G401.6 (cell line): ENCODE data around the gene OR2AE1.
"Not testable (repeated sequence)": the region's sequence is repeated elsewhere in the genome, so short reads cannot be mapped to it uniquely, and the experiment has no call there.

ENCODE experiments used
- FAIRE-seq: peaks from 2 replicates; lab custom pipeline; 2012; peaks lifted over from hg19 to GRCh38; lab: Jason Lieb, UNC

OR2AE1 gene

DNA sequence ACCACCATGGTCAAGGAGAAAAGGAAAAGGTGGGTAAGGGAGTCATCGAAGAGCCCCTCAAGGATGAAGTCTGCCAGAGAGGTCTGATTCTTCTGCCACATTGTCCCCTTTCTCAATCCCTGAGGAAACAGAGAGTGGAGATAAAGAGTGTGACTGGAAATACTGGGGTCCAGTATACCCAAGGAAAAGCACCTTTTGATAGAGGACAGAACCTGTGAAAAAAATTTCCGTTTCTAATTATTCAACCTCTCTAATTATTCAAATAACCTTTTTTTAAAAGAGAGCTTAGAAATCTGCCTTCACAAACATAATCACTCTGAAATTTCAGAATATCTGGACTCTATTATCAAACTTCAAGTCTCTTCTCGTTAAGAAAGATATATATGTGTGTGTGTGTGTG is at the start of gene OR2AE1:
OR2AE1 (minus strand) TSS at position 101 of the 400 bp plus-strand sequence; CDS start at position 101, 0 bp downstream.
- FAIRE-seq: no peak

DNA sequence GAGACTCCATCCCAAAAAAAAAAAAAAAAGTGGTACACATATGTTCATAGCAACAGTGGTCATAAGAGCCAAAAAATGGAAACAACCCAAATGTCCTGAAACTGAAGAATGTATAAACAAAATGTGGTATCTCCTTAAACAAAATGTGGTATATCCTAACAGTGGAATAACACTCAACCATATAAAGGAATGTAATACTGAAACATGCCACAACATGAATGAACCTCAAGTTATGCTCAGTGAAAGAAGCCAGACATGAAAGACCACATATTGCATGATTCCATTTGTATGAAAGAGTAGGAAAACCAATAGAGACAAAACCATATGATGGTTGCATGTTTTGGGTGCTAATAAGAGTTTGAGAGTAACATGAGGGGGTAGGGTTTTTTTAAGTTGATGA is 49.5 kb upstream of the OR2AE1 start:
- FAIRE-seq: no peak

GRCh38 chr7:99923200-99923599 is 46.4 kb upstream of the OR2AE1 start:
- FAIRE-seq: no peak

DNA sequence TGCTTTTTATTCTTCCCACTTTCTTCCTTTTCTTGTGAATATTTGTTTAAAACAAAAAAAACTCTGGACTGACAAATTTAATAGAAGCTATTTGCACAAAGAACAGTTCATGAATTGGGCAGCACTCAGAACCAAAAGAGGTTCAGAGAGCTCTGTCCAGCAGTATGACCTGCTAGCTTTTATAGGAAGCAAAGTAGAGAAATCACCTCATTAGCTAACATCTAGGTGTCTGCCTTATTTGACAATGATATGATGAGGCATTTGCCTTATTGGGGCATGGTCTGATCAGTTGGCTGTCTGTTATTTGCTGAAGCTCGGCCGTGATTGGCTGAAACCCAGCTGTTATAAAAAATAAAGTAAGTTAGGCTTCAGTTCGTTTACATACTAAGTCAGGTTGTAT is 43.3 kb upstream of the OR2AE1 start:
- no peak for FAIRE-seq

- FAIRE-seq: no peak
Measured at GRCh38 chr7:99919814-99920112, 42.9 kb upstream of the OR2AE1 start.

DNA sequence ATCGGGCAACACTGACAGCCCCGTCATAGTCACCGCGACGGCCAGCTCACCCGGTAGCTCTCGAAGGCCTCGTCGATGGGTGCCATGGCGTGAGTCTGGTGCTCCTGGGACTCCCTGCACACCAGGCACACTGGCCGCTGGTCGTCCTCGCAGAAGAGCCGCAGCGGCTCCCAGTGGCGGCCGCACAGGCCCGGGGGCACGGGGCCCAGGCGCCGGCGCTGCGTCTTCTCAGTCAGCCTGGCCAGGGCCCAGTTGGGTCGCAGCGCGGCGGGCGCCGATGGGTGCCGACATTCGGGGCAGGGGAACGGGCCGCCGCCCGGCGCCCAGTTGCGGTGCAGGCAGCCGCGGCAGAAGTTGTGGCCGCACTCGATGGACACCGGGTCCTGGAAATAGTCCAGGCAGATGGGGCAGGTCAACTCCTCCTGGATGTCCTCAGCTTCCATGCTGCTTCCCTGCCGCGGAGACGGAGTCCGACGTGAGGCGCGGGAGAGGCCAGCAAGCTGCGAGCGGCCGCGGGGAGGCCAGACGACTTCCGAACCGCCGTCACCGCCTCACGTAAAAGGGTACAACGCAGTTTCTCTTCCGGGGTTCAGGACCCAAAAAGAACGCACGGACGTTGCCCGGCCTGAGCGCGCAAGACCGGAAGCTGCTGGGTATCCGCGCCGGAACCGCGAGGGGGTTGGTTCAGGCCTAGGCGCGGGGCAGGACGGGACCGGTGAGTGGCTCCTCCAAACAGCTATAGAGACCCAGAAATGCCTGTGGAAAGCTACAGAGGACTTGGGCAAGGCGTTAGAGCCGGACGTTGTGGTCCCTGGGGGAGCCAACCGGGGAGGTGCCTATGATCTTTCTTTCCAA is 42.4 kb upstream of the OR2AE1 start, which contains the start of gene TRIM4:
TRIM4 (minus strand) TSS at position 572 of the 855 bp plus-strand sequence; CDS start at position 443, 129 bp downstream.
- FAIRE-seq: no peak

DNA sequence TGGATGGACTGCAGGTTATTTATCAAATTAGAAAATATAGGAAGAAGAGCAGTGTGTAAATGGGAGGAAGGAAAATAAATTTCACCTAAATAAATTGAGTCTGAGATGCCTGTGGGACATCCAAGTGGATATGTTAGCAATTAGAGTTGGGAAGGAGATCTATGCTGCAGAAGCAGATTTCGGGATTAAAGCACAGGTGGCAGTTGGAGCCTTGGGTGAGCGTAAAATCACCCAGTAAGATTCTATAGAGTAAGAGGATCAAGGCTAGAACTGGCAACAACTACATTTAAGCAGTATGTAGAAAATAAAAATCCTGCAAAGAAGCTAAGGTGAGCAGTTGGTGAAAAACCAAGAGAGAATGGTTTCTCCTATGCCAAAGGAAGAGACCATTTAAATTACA is 34.1 kb upstream of the OR2AE1 start:
- no peak for FAIRE-seq

DNA sequence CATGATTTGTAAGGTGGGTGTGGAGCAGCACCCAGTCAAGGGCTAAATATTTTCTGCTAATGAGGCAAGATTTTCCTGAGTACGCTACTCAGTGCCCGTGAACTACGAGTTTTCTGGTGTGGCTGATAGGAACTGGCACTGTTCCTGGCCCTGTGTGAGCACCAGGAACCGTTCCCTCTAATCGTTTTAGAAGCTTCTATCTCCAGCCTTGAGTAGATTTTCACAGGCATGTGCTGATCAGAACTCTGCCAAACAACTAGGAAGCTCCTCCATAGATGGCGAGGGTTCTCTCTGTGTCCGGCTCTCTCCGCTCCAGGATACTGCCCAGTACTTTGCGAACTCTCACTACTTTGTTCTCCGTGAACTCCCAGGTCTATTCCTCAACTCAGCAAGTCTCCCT is 24.7 kb upstream of the OR2AE1 start:
- no peak for FAIRE-seq

- no peak for FAIRE-seq
Measured at GRCh38 chr7:99899830-99900519, 23.1 kb upstream of the OR2AE1 start.

GRCh38 chr7:99898836-99899235 is 22.0 kb upstream of the OR2AE1 start:
- FAIRE-seq: no peak

DNA sequence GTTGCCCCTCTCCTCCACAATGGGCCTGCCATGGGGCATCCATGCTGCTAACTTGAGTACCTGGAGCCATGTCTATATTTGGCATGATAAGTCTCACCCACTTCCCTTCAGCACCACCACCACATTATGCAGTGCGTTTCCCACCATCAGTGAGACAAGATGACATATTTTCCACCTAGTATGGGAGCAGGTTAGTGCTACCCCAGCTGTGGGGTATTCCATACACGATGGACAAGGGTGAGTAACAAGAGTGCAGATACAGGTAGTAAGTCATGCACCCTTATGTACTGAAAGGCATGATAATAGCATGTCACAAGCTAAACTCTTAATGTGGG is 21.2 kb upstream of the OR2AE1 start:
- FAIRE-seq: no peak

DNA sequence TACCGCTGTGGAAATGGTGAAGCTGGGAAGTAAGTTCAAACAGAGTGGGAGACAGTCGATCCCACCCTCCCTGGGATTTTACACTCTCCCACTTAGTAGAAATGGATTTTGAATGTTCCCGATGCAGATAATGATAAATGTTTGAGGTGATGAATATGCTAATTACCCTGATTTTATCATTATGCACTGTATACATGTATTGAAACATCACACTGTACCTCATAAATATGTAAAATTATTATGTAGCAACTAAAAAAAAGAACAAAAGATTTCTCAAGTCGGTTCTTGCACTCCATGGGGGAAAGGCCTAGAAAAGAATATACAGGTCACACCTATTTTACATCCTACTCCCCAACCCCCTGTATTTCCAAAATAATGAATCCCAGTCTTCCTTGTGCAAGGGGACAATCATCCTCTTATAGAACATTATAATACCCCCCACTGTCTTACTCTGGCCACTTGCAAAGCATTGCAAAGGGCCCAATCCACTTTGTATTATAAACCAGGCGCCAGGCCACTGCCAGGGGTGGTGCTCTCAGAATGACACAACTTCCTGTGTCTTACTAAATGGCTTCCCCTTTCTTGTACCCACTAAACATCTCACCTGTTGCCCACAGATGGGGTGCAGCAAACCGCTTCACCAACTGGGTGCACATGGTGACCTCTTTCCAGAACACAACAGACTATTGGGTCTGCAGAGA is 20.6 kb upstream of the OR2AE1 start:
- no peak for FAIRE-seq

DNA sequence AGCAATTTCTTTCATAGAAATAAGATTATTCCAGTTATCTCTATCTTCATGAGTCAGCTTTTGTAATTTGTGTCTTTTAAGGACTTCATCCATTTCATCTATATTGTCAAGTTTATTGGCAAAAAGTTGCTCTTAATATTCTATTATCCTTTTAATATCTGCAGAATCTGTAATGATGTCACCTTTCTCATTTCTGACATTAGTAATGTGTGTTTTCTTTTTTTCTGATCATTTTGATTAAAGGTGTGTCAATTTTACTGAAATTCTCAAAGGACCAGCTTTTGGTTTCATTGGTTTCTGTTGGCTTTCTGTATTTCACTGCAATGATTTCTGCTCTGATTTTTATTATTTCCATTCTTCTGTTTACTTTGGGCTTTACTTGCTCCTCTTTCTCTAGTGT is 17.9 kb upstream of the OR2AE1 start:
- FAIRE-seq: no peak

GRCh38 chr7:99893280-99893679 is 16.4 kb upstream of the OR2AE1 start:
- FAIRE-seq: no peak

- not testable (repeated sequence) for FAIRE-seq
Measured at GRCh38 chr7:99890348-99890747, 13.5 kb upstream of the OR2AE1 start.

DNA sequence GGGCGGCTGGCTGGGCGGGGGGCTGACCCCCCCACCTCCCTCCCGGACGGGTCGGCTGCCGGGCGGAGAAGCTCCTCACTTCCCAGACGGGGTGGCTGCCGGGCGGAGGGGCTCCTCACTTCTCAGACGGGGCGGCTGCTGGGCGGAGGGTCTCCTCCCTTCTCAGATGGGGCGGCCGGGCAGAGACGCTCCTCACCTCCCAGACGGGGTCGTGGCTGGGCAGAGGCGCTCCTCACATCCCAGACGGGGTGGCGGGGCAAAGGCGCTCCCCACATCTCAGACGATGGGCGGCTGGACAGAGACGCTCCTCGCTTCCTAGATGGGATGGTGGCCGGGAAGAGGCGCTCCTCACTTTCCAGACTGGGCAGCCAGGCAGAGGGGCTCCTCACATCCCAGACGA is 11.5 kb upstream of the OR2AE1 start:
- not testable (repeated sequence) for FAIRE-seq

GRCh38 chr7:99881370-99881769 is 4.5 kb upstream of the OR2AE1 start:
- FAIRE-seq: no peak

GRCh38 chr7:99876491-99876890 is 342 bp downstream of the OR2AE1 start:
- FAIRE-seq: no peak

DNA sequence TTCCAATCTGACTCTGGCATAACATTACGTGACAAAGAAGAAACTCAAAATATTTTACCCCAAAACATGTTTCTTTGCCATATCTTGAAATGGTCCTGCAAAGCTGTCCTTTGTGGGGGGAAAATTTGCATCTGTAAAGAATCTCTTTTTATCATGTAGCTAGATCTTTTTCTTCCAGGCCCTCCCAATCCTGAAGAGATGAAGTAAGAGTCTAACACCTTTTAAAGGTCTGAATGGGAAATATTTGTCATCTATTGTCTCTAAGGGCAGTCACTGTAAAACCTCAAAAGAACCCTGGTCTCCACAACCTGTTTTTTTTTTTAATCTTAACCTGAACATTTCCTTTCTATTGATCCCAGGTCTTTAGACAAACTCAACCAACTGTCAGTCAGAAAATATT is 8.6 kb downstream of the OR2AE1 start:
- FAIRE-seq: no peak

DNA sequence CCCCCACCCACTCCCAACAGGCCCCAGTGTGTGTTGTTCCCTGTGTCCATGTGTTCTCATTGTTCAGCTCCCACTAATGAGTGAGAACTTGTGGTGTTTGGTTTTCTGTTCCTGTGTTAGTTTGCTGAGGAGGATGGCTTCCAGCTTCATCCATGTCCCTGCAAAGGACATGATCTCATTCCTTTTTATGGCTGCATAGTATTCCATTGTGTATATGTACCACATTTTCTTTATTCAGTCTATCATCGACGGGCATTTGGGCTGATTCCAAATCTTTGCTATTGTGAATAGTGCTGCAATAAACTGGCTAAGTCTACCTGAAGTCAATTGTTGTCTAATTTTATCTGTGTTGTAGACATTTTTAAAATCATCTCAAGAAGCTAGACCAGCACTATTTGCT is 9.4 kb downstream of the OR2AE1 start:
- not testable (repeated sequence) for FAIRE-seq

DNA sequence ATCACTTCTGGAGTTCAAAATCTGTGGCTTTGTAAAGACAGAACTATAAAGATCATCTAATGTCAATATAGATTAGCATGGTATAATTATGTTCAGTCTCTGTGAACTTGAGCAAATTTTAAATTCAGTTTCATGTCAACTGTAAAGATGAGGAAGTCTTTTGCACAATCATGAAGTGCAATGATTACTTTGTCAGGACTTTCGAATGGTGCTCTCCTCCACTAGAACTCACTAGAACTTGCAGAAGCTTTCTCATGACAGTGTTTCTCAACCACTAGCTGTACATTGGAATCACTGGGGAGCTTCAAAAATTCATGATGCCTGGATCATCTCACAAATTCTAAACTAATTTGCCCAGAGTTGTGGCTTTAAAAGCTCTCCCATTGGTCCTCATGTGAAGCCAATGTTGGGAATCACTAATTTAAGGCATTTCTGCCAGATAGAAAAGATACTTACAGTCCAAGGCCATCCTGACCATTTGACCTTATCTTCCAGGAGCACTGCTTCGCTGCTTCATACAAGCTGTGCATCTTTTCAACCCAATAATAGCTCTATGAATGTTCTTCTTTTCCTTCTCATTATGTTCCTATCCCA is 12.9 kb downstream of the OR2AE1 start:
- FAIRE-seq: no peak

DNA sequence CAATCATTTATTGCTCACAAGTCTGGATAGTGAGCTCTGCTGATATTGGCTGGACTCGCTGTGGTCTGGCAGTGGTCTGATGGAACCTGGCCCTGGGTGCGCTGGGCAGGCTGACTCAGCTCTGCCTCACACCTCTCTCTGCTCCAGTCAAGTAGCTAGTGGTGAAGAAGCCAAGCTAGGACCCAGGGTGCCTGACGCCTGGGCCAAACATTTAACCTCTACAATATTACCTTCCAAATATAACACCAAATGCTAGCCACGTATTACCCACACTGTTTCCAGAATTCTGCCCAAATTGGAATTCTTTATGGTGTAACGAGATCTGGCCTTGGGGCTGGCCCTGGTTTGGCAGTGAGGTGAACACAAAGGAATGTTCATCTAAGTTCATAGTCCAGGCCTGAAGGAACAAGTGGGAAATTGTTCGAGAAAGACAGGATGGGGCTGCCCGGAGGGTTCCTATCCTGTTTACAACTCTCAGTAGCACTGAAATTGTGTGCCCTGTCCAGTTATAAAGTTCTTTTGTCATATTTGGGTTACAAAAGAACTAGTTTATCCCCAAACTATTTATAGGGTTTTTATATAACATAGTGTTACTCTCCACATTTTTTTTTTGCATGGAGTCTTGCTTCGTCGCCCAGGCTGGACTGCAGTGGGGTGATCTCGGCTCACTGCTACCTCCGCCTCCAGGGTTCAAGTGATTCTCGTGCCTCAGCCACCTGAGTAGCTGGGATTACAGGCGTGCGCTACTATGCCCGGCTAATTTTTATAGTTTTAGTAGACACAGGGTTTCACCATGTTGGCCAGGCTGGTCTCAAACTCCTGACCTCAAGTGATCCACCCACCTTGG is 16.3 kb downstream of the OR2AE1 start:
- FAIRE-seq: no peak
